Tongue (tissue), 2 donors: ENCODE data around the gene RPAP3. TPM values are rescaled to one million over a fixed set of nuclear protein-coding genes. Genes with fewer than 3 reads are reported as not detected.

ENCODE experiments used
- DNase-seq: peaks from one replicate; pipeline ENCODE4 v3.0.0-alpha.2; 2015
- total RNA-seq: library from RNA; depleted of rRNA; stranded (reverse); fragments of >200 nt; gene quantifications from one replicate; pipeline ENCODE4 v1.2.3, GENCODE V29; 2014

The RPAP3 gene
- total RNA-seq, 1 donor from 2014 or later = 19.9 TPM

- no peak for DNase-seq
These were observed 37.6 kb upstream of the RPAP3 start for GRCh38 chr12:47743311-47743860.

DNA sequence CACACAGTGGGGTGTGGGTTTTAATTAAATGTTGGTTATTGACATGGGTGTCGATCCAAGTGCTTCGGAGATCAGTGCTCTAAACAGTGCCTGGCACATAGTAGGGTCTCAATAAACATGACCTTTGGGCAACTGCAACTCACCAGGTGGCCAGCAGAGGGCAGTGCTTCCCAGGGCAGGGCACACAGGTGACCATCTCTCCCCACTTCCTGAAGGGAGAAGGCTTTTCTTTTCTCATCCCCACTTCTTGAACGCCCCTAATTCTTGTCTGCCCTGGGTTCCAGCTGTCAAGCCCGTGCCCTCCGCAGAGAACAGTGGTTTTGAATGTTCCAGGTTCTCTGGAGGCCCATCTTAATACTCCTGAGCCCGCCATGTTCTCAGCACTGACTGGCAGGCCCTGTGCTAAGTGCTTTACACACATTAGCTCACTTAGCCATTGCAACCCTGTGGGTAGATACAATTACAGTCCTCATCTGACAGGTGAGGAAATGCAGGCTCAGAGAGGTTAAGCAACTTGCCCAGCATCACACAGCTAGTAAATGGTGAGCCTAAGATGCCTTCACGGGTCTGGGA, 36.5 kb upstream of the RPAP3 start:
- DNase-seq = peak; percentile 38

- DNase-seq = peak; percentile 85
These were observed 35.5 kb upstream of the RPAP3 start for GRCh38 chr12:47741340-47741703.

DNA sequence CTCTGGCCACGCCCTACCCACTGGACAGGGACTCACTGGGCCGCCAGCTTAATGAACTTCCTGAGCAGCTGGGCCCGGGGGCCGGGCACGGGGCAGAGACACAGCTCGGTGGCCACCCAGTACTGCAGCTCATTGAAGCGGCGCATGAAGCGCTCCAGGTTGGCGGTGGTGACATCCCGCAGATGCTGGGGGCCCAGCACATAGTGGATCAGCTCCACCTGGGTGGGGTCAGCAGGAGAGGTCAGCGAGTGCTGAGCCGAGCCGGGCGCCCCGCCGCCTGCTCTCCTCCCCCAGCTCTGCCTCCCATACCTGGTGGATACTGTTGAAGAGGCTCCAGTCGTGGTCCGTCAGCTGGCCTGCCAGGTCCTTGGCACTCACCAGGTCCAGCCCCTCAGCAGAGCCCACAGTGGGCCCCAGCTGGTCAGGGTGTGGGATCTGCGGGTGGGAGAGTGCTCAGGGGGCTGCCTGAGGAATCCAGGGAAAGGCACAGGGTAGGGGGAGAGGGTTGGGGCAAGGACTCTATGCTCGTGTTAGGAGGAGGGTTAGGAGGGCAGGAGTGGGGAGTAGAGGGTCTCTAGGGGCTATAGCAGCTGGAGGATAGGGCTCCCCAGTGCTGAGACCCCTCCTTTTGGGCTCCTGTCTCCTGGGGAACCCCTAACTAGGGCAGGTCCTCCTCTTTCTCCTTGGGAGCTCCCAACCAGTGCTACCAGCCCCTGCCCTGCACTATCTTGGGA, 34.9 kb upstream of the RPAP3 start:
- peak; percentile 33 for DNase-seq

DNA sequence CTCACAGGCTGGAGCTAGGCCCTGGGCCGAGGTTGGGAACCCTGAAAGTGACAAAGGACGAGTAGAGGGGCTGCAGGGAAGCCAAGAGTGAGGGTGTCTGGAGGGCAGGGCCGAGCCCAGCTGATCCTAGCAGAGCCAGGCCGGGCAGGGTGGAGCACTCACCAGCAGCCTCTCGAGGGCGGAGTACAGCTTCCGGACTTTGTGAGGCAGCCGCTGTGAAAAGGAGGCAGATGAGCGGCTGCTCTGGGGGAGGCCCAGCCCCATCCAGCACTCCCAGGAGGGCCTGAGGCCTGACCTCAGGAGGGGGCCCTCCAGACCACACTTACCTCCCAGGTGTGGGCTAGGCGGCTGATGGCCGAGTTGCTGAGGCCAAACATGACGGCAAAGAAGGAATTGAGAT, 34.1 kb upstream of the RPAP3 start:
- DNase-seq = no peak

DNA sequence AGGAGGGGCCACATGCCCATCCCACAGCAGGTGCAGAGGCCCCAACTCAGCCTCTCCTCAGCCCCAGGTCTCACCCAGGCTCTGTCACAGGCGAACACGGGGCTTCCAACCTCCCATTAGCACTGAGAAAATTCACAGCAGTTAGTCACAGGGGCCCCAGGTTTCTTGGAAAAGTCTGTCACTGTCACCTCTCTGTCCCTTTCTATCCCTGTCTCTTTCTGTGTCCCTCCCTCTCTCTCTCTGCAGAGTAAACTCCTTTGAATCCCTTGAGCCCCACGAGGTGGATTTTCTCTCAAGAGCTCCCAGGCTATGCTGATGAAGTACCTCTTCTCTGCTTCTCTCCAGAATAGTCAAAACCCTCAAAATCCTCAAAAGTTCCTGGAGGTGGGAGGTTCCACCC, 33.5 kb upstream of the RPAP3 start:
- DNase-seq = no peak

GRCh38 chr12:47737936-47738594, 32.2 kb upstream of the RPAP3 start:
- no peak for DNase-seq

GRCh38 chr12:47736877-47737676, 31.2 kb upstream of the RPAP3 start:
- DNase-seq = peak; percentile 77

DNA sequence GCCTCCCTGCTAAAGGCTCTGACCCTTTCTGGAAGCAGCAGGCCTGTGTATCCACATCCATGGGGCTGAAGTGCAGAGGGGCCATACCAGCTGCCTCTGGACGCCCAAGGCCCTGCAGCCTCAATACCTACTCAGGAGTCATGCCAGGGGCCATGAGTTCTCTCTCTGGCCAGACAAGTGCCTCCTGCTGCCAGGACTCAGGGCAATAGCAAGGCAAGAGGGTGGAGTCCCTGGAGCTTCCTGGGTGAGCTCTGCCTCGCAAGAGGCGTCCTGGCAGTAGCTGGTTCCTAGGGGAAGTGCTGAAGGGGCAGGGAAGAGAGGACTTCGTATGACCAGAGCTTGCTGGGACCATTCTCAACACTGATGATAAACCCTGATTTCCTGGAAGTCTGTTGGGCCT, 30.4 kb upstream of the RPAP3 start:
- no peak for DNase-seq

DNA sequence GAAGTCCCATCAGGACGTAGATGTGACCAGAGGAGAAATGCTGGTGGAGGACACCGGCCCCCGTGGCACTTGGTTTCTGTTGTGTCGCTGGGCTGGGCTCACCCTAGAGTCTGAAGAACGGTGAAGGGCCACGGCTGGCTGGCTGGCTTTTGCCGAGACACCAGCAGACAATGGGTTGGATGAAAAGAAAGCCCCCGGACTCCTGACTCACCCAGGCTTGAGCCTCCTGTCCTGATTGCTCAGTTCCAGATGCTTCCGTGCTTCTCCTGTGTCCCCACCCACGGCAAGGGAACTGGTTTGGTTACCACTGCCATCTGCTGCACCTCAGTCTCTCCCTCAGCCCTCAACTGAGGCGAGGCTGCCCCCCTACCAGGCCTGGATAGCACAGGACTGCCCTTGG, 29.8 kb upstream of the RPAP3 start:
- DNase-seq = no peak

DNA sequence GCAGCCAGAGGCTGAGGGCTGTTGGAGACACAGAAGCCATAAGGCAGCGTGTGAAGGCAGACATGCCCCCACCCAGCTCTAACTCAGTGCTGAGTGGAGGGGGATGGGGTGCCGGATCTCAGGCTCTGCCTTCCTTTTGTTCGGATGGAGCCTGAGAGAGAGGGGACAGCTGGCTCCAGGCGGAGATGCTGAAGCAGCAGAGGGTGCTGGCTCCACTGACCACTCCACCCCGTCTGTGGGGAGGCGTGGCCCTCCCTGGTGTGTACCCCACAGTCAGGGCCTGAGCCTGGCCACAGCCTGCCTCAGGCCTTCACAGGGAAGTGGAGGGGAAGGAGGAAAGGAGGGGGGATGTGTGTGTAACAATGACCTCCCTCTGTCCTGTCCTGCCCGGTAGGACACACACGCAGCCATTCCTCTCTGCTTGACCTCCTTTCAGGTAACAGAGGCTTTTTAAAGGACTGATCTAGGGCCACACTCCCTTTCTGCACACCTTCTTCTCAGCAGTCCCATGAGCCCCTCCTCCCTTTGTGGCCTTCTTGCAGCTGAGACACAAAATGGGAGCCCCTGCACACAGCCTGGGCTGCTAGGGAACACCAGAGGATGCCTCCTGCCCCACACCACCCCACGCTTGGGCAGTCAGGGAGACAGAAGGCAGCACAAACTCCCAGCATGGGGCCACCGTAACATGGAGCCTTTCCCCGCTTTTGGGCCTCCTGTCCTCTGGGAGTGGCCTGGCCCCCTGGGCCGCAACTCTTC, 29.1 kb upstream of the RPAP3 start:
- peak; percentile 81 for DNase-seq

DNA sequence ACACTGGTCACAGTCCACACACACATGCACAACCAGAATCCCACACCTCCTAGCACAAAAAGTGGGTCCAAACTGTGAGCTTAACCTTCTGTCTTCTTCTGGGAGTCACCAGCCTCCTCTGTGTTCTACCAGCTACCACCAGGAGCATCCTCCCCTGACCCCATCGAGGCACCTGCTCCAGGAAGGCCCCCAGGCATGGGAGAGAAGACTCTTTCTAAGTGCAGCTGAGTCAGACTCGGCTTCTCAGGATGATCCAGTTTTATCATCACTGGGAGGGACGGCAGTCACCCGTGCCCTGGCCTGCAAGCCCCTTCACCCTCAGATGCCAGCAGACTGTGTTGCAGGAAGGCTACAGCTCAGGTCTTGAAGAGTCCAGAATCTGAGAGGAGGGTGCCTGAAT, 27.3 kb upstream of the RPAP3 start:
- DNase-seq = no peak

DNA sequence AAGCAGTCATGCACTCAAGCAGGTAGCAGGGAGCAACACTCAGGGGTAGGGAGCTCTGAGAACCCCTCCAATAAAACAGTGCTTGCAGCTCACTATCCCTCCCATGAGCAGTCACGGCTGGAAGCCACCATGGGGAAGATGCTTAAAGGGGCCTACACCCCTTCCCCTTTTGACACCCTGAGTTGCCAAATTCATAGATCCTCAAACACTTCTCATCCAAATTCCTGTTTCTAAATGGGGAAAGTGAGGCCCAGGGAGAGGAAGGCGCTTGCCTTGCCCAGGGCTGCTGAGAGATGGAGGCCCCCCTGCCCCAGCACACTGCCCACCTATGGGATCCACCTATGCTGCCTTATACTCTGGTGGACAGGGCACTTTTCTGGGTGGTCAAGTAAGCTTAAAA, 26.7 kb upstream of the RPAP3 start:
- DNase-seq = no peak

GRCh38 chr12:47731723-47732122, 25.9 kb upstream of the RPAP3 start:
- DNase-seq = no peak

DNA sequence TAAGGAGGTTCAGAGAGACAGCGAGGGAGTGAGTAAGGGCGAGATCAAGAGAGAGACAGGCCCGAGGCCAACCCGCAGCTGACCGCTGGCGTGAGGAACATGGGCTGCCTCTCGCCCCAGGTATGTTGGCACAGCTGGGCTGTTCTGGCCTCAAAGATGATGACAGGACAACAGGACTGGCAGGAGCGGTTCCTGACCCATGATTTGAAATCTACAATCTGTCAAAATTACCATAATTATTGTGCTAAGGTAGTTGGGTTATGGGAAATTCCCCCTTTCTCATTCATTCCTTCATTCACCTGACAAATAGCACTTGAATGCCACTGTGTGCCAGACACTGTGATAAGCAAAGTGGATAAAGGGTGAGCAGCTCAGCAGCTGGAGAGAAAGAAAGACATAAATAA, 24.5 kb upstream of the RPAP3 start:
- no peak for DNase-seq

- no peak for DNase-seq
These were observed 23.4 kb upstream of the RPAP3 start for GRCh38 chr12:47729233-47729632.

DNA sequence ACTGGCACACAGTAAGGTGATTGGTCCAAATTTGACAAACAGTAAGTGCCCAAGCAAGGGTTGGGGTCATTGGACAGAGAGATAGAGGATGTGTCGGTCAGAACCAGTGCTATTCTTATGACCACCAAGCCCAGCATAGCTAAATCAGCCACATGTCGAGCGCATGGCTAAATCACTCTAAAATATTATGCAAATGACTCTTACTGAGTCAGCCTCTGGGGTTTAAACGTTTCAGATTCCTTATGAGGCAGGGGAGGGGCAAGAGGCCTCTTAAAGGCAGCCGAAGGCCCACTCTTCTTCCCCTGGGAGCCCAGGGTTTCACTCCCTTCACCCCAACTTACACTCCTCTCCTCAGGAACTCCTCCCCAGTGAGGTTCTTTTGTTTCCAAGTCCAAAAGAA, 20.1 kb upstream of the RPAP3 start:
- no peak for DNase-seq

DNA sequence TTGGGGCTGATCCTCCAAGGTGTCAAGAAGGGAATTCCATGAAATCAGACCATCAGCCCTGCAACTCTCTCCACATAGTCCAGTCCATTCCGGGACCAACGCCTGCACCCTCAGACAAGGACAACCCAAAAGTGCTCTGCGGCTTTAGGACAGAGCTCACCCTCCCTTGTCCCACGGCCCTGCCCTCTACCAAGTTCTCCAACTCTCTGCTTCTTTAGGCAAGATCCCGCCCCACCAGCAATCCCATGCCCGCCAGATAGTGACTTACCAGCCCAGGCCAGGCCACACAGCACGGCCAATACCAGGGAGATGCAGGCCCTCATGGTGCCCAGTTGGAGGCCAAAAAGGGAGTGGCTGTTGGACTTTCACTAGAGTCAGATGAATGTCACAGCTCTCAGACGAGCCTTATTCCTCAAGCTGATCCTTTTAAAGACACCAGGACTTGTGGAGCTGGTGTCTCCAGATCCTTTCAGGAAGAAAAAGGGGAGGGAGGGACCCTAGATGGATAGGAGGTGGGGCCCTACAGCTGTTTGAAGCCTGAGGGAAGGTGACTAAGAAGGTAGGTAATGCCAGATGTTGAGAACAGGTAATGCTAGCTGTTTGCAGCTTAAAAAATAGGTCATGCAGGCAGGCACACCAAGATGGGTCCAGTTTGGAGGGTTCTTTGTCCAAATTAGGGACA, 19.4 kb upstream of the RPAP3 start, which contains the start of gene ENDOU:
Gene ENDOU, minus strand, starts transcription at position 400 of the 682 bp plus-strand sequence. Its CDS starts 77 bp downstream, at position 323.
- no peak for DNase-seq

DNA sequence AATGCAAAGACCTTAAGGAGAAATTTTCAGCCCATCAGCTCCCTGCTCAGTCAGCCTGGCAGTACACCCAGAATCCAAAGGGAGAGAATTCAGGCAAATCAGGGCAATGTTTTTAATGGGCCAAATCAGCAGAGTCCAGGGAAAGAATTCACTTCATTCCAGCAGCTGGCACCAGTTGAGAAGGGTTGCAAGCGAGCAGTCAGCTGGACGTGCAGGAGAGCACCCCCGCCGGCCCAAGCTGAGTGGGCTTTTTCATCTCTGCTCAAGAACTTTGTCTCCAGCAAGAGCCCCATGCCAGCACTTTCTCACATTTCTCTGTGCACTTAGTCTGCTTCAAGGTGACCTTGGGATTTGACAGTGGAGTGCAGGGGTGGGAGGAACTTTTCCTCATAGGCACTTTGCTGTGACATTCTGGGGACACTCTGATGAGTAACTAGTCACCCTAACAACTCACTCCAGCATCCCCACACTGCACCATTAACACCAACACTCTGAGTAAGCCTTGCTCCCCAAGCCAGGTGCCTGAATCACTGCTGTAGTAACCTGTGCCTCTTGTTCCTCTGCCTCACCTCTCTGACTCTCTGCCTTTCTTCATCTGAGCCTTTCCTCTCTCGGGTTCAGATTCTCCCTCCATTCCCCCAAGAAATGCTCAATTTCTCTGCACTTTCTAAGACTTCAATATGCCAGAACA, 17.3 kb upstream of the RPAP3 start:
- peak; percentile 32 for DNase-seq

- no peak for DNase-seq
These were observed 16.5 kb upstream of the RPAP3 start for GRCh38 chr12:47722136-47722834.
